ENCODE measurements around the gene GPR132. TPM values are rescaled to one million over a fixed set of nuclear protein-coding genes. Genes with fewer than 3 reads are reported as not detected.
A peak's percentile ranks its signal among the peaks of the same experiment; 100 is the strongest.

Gene GPR132
- total RNA-seq, 1 experiment from 2014 or later: 0.20 TPM

GRCh38 chr14:105045710-105046326 is 19.4 kb downstream of the GPR132 start:
- no CpG with 5 or more reads among the region's 42 CpGs for WGBS (ENCODE audit: extremely low coverage, insufficient read length, low lambda C conversion rate)
- Histone ChIP-seq H2BK15ac (ENCODE audit: low read depth, low read length) (no peak overlapping the region), H3K79me2 (ENCODE audit: insufficient read depth, low read length) (no peaks in the 10 kb centered on the region), H3K56ac (ENCODE audit: insufficient read length, low read depth, low read length) (no peak overlapping the region), H3K4ac (ENCODE audit: low read depth, low read length) (no peak overlapping the region), H3K18ac (ENCODE audit: insufficient read length, low read depth, low read length) (no peak overlapping the region), H2BK12ac (ENCODE audit: insufficient read length, low read depth, low read length) (no peak overlapping the region), H3K14ac (ENCODE audit: insufficient read depth, low read length) (no peak overlapping the region), H3K9ac (ENCODE audit: extremely low read depth, insufficient read length, low read length) (no peak overlapping the region), H2BK120ac (ENCODE audit: low read depth, low read length, poor library complexity, severe bottlenecking) (no peak overlapping the region), H4K8ac (replicated peaks; ENCODE audit: insufficient read length, low read depth, low read length) (no peak overlapping the region), H3K23me2 (ENCODE audit: insufficient read length, low read depth, low read length, poor library complexity, severe bottlenecking) (no peaks in the 10 kb centered on the region), H3K27ac (ENCODE audit: insufficient read length, low read depth, low read length) (no peak overlapping the region), H3K4me2 (ENCODE audit: insufficient read depth, insufficient read length, low read length) (no peak overlapping the region), H2AK5ac (ENCODE audit: insufficient read length, low read length) (no peak overlapping the region), H3K27me3 (ENCODE audit: insufficient read depth, low read length) (no peaks in the 10 kb centered on the region), H3T11ph (ENCODE audit: low read length) (no peak overlapping the region), H4K20me1 (ENCODE audit: control insufficient read depth, insufficient read depth, insufficient read length) (no peaks in the 10 kb centered on the region), H2AFZ (ENCODE audit: low read length) (no peak overlapping the region), H2BK5ac (ENCODE audit: insufficient read length, low read length) (no peak overlapping the region), H3K9me3 (ENCODE audit: control insufficient read depth, low read depth, low read length) (no peaks in the 10 kb centered on the region), H3K4me1 (ENCODE audit: insufficient read depth, low read length) (no peaks in the 10 kb centered on the region), H3K23ac (ENCODE audit: insufficient read length, low read depth, low read length) (no peak overlapping the region), H4K91ac (ENCODE audit: insufficient read length, low read depth, low read length) (no peak overlapping the region), H3K79me1 (ENCODE audit: insufficient read depth, low read depth, low read length, poor library complexity, severe bottlenecking) (no peaks in the 10 kb centered on the region), H4K5ac (ENCODE audit: insufficient read length, low read depth, low read length) (no peak overlapping the region), H2BK20ac (ENCODE audit: low read depth, low read length, poor library complexity, severe bottlenecking) (no peak overlapping the region)
- peak; percentile 89 for DNase-seq
- Mint-ChIP-seq H3K9me3 (no peaks in the 10 kb centered on the region), H3K4me3 (peak overlapping the region in 1 of 2 experiments; percentile 17; a peak in 1 of 5 replicates), H3K4me1 (peaks cover 2 to 6% of the 10 kb centered on the region in 2 experiments; a peak in 2 of 4 replicates), H3K27me3 (ENCODE audit: low read depth) (peaks cover 42% of the 10 kb centered on the region), H3K36me3 (ENCODE audit: insufficient read depth in 1 of 3, low read depth in 3 of 3) (no peaks in the 10 kb centered on the region), H3K27ac (no peak overlapping the region)
- peak; percentile 100 for TF ChIP-seq CTCF (conservative IDR thresholded peaks at IDR 0.05)

Data from H9 (cell line).